DOHH2 (cell line): ENCODE results near the gene IMMP2L.

Experiments used
- H3F3A ChIP-seq: fragments of 200-600 bp; sonication (generic), shearing (Covaris generic); 2 replicates; pipeline ENCODE4 v1.6.0; 2016; ENCODE audit warnings: antibody characterized with exemption, mild to moderate bottlenecking; ENCODE audit not compliant: control insufficient read depth, insufficient read depth
- H3K27ac ChIP-seq: fragments of 200-600 bp; sonication (generic); 2 replicates; pipeline ENCODE4 v1.5.1; 2014; ENCODE audit warnings: low read depth, mild to moderate bottlenecking, low read length, moderate library complexity
- H3K27me3 ChIP-seq: fragments of 200-600 bp; sonication (generic); 2 replicates; pipeline ENCODE4 v1.6.1; 2014; ENCODE audit warnings: mild to moderate bottlenecking, low read length, mixed read lengths; ENCODE audit not compliant: control insufficient read depth
- H3K36me3 ChIP-seq: fragments of 200-600 bp; sonication (generic); 2 replicates; pipeline ENCODE4 v1.6.1; 2014; ENCODE audit warnings: mild to moderate bottlenecking, low read length, moderate library complexity, mixed read lengths; ENCODE audit not compliant: control insufficient read depth
- H3K4me1 ChIP-seq: fragments of 200-600 bp; sonication (generic); 2 replicates; pipeline ENCODE4 v1.6.1; 2014; ENCODE audit warnings: mild to moderate bottlenecking, low read length, mixed read lengths; ENCODE audit not compliant: control insufficient read depth
- H3K4me2 ChIP-seq: fragments of 200-600 bp; sonication (generic); 2 replicates; pipeline ENCODE4 v1.6.0; 2014; ENCODE audit warnings: mild to moderate bottlenecking, low read length, moderate library complexity
- H3K4me3 ChIP-seq: fragments of 200-600 bp; sonication (generic); 2 replicates; pipeline ENCODE4 v1.5.1; 2014; ENCODE audit warnings: mild to moderate bottlenecking, low read length, mixed read lengths
- H3K79me2 ChIP-seq: fragments of 200-600 bp; sonication (generic); 2 replicates; pipeline ENCODE4 v1.6.1; 2014; ENCODE audit warnings: mild to moderate bottlenecking, low read length, mixed read lengths; ENCODE audit not compliant: control insufficient read depth
- H3K9me2 ChIP-seq: fragments of 200-600 bp; sonication (generic); replicated peaks from 2 replicates; pipeline ENCODE4 v1.6.1; 2014; ENCODE audit warnings: mild to moderate bottlenecking, low read length, mixed read lengths; ENCODE audit not compliant: control insufficient read depth
- H3K9me3 ChIP-seq: fragments of 200-600 bp; sonication (generic); 2 replicates; pipeline ENCODE4 v1.6.1; 2014; ENCODE audit warnings: antibody characterized with exemption, low read length, mixed read lengths; ENCODE audit not compliant: control insufficient read depth, insufficient read depth
- H4K20me1 ChIP-seq: fragments of 200-600 bp; sonication (generic); 2 replicates; pipeline ENCODE4 v1.6.0; 2014; ENCODE audit warnings: low read depth, mild to moderate bottlenecking, antibody characterized with exemption, low read length, moderate library complexity; ENCODE audit not compliant: control insufficient read depth, insufficient read depth
- CTCF ChIP-seq: fragments of 200-600 bp; sonication (generic); IDR thresholded peaks from one replicate; pipeline ENCODE4 v1.5.1; 2014; ENCODE audit warnings: antibody characterized with exemption, mild to moderate bottlenecking, low read depth, low read length; ENCODE audit not compliant: poor library complexity, severe bottlenecking
- EZH2phosphoT487 ChIP-seq: fragments of 200-600 bp; sonication (generic); IDR thresholded peaks from 2 replicates; pipeline ENCODE4 v1.6.1; 2017; ENCODE audit warnings: borderline replicate concordance, mild to moderate bottlenecking, antibody characterized with exemption, low read length, moderate library complexity, mixed read lengths

Gene IMMP2L

GRCh38 chr7:111005445-111005844 lies 556.8 kb downstream of the IMMP2L start:
- Histone ChIP-seq H3K27me3 (no peaks in the 10 kb centered on the region), H3K79me2 (no peaks in the 10 kb centered on the region), H3K4me2 (no peak overlapping the region), H3K4me1 (peaks cover 8% of the 10 kb centered on the region; the same call in 1 of the 2 replicates), H3K9me3 (no peaks in the 10 kb centered on the region), H3K36me3 (no peaks in the 10 kb centered on the region), H3K27ac (no peak overlapping the region), H3K4me3 (no peak overlapping the region), H4K20me1 (no peaks in the 10 kb centered on the region), H3K9me2 (0 out of 2 replicates have a peak, but pooled peaks cover 2% of the 10 kb centered on the region), H3F3A (no peaks in the 10 kb centered on the region)
- TF ChIP-seq EZH2phosphoT487 (no peak), CTCF (no peak)

GRCh38 chr7:111004310-111004901 lies 557.9 kb downstream of the IMMP2L start:
- TF ChIP-seq EZH2phosphoT487 (no peak), CTCF (no peak)
- Histone ChIP-seq H3K4me1 (0 out of 2 replicates have a peak, but pooled peaks cover 5% of the 10 kb centered on the region), H3K79me2 (no peaks in the 10 kb centered on the region), H3K27ac (no peak overlapping the region), H3K9me3 (no peaks in the 10 kb centered on the region), H3K27me3 (no peaks in the 10 kb centered on the region), H3K36me3 (no peaks in the 10 kb centered on the region), H3K9me2 (0 out of 2 replicates have a peak, but pooled peaks cover 2% of the 10 kb centered on the region), H4K20me1 (no peaks in the 10 kb centered on the region), H3F3A (no peaks in the 10 kb centered on the region), H3K4me2 (no peak overlapping the region), H3K4me3 (no peak overlapping the region)

- Histone ChIP-seq H3K27me3 (no peaks in the 10 kb centered on the region), H3F3A (no peaks in the 10 kb centered on the region), H3K4me2 (no peak overlapping the region), H3K36me3 (no peaks in the 10 kb centered on the region), H3K79me2 (no peaks in the 10 kb centered on the region), H3K9me2 (0 out of 2 replicates have a peak, but pooled peaks cover 2% of the 10 kb centered on the region), H4K20me1 (no peaks in the 10 kb centered on the region), H3K4me3 (no peak overlapping the region), H3K9me3 (no peaks in the 10 kb centered on the region), H3K27ac (no peak overlapping the region), H3K4me1 (0 out of 2 replicates have a peak, but pooled peaks cover 5% of the 10 kb centered on the region)
- TF ChIP-seq CTCF (no peak), EZH2phosphoT487 (no peak)
Measured at GRCh38 chr7:111003883-111004282, 558.4 kb downstream of the IMMP2L start.
